HepG2 (cell line): ENCODE measurements around the gene USP34. TPM values are rescaled to one million over a fixed set of nuclear protein-coding genes. Genes with fewer than 3 reads are reported as not detected.

ENCODE experiments used
- ASH2L ChIP-seq: fragments of 300-600, 200-600 bp; sonication (generic); IDR thresholded peaks from 2 replicates; pipeline ENCODE4 v1.7.0; 2017; ENCODE audit warnings: low read depth, mild to moderate bottlenecking, moderate library complexity, mixed read lengths, low read length; ENCODE audit not compliant: insufficient read length
- CHD2 ChIP-seq: IDR thresholded peaks from 2 replicates; pipeline ENCODE4 v1.6.1; 2011; ENCODE audit warnings: low read depth, low read length, improper control_type of control experiment
- DR1 ChIP-seq: sonication (generic); formaldehyde crosslinking; IDR thresholded peaks from 2 replicates; pipeline ENCODE4 v1.8.0; 2021; ENCODE audit warnings: mild to moderate bottlenecking, missing genetic modification reagents, inconsistent platforms
- HNRNPLL ChIP-seq: fragments of 200-400 bp; formaldehyde crosslinking; IDR thresholded peaks from 2 replicates; pipeline ENCODE4 v1.6.1; 2017; ENCODE audit warnings: mild to moderate bottlenecking, low read depth, low read length; ENCODE audit not compliant: poor library complexity, severe bottlenecking
- HOXA7 ChIP-seq: sonication (generic); formaldehyde crosslinking; IDR thresholded peaks from 2 replicates; pipeline ENCODE4 v1.8.1; 2022; ENCODE audit warnings: mild to moderate bottlenecking, missing genetic modification reagents, moderate library complexity
- KAT2B ChIP-seq: fragments of 150-350 bp; IDR thresholded peaks from 2 replicates; pipeline ENCODE4 v1.6.1; 2014; ENCODE audit warnings: low read depth, low read length, borderline replicate concordance
- MYC ChIP-seq: sonication (generic); formaldehyde crosslinking; IDR thresholded peaks from 2 replicates; pipeline ENCODE4 v1.9.0; 2021; ENCODE audit warnings: missing genetic modification reagents, borderline replicate concordance
- NAIF1 ChIP-seq: sonication (generic); formaldehyde crosslinking; IDR thresholded peaks from 2 replicates; pipeline ENCODE4 v1.5.0; 2020; ENCODE audit warnings: mild to moderate bottlenecking, missing genetic modification reagents, borderline replicate concordance
- NR2F6 ChIP-seq, 2 experiments: IDR thresholded peaks; 2 replicates each; pipeline ENCODE4 v1.6.1; 2016; ENCODE audit warnings: antibody characterized with exemption in 1 of 2, mild to moderate bottlenecking in 1 of 2
- POGZ ChIP-seq: sonication (generic); formaldehyde crosslinking; IDR thresholded peaks from 2 replicates; pipeline ENCODE4 v1.4.0; 2020; ENCODE audit warnings: mild to moderate bottlenecking, missing genetic modification reagents
- POLR2A ChIP-seq, 2 experiments: IDR thresholded peaks; 2 replicates each; pipeline ENCODE4 v1.6.1; 2011; ENCODE audit warnings: low read depth in 2 of 2, low read length in 2 of 2, mild to moderate bottlenecking in 1 of 2, moderate library complexity in 1 of 2; ENCODE audit not compliant: insufficient read depth in 1 of 2
- SAP130 ChIP-seq: IDR thresholded peaks from 2 replicates; pipeline ENCODE4 v1.6.1; 2016; ENCODE audit warnings: low read depth
- UBTF ChIP-seq: sonication (generic); formaldehyde crosslinking; IDR thresholded peaks from 2 replicates; pipeline ENCODE4 v1.4.0; 2020; ENCODE audit warnings: mild to moderate bottlenecking, missing genetic modification reagents
- YEATS4 ChIP-seq: sonication (generic); formaldehyde crosslinking; IDR thresholded peaks from 2 replicates; pipeline ENCODE4 v1.4.0; 2020; ENCODE audit warnings: missing genetic modification reagents, borderline replicate concordance
- ZNF607 ChIP-seq: sonication (generic); formaldehyde crosslinking; IDR thresholded peaks from 2 replicates; pipeline ENCODE4 v1.5.1; 2020; ENCODE audit warnings: missing genetic modification reagents, mild to moderate bottlenecking, borderline replicate concordance
- ZNF776 ChIP-seq: sonication (generic); formaldehyde crosslinking; IDR thresholded peaks from 2 replicates; pipeline ENCODE4 v1.4.0; 2020; ENCODE audit warnings: mild to moderate bottlenecking, missing genetic modification reagents
- ZNF777 ChIP-seq: sonication (generic); formaldehyde crosslinking; IDR thresholded peaks from 2 replicates; pipeline ENCODE4 v1.4.0; 2020; ENCODE audit warnings: missing genetic modification reagents
- polyA plus RNA-seq, 8 experiments: library from polyadenylated mRNA; depleted of rRNA in 3 of 8; stranded (reverse) in 7 of 8; unstranded in 1 of 8; fragments of >200 nt; fragmentation: Illumina TruSeq in 4 of 8; extraction: Trizol in 4 of 8; gene quantifications; 2 replicates each; pipeline versions ENCODE4 v1.2.1 to v1.2.3, GENCODE V29; 2011 to 2016; ENCODE audit warnings: low read depth in 4 of 8, missing spikeins in 1 of 8, mixed read lengths in 1 of 8; ENCODE audit not compliant: insufficient read depth in 1 of 8
- total RNA-seq, 5 experiments: library from RNA; depleted of rRNA; stranded (reverse); fragments of >200 nt; fragmentation: Illumina TruSeq; extraction: Trizol; gene quantifications; 2 replicates each; pipeline ENCODE4 v1.2.3, GENCODE V29; 2016; ENCODE audit warnings: low read depth in 1 of 5
- TF ChIP-seq, protein P1 (sequence below): IDR thresholded peaks from 2 replicates; pipeline ENCODE4 v1.6.1; 2012; ENCODE audit warnings: low read depth, low read length, improper control_type of control experiment
- TF ChIP-seq, protein P2 (sequence below): sonication (generic); formaldehyde crosslinking; IDR thresholded peaks from 2 replicates; pipeline ENCODE4 v1.4.0; 2020; ENCODE audit warnings: mild to moderate bottlenecking, missing genetic modification reagents
- TF ChIP-seq, protein P3 (sequence below): sonication (generic); formaldehyde crosslinking; conservative IDR thresholded peaks from 2 replicates; pipeline ENCODE4 v1.8.1; 2023; ENCODE audit warnings: missing genetic modification reagents

The USP34 gene
- total and polyA plus RNA-seq, 2 of the 13 experiments (the other 11 are each of a cell fraction or from before 2014, with no cell fraction given): 99.2 to 100 TPM

DNA sequence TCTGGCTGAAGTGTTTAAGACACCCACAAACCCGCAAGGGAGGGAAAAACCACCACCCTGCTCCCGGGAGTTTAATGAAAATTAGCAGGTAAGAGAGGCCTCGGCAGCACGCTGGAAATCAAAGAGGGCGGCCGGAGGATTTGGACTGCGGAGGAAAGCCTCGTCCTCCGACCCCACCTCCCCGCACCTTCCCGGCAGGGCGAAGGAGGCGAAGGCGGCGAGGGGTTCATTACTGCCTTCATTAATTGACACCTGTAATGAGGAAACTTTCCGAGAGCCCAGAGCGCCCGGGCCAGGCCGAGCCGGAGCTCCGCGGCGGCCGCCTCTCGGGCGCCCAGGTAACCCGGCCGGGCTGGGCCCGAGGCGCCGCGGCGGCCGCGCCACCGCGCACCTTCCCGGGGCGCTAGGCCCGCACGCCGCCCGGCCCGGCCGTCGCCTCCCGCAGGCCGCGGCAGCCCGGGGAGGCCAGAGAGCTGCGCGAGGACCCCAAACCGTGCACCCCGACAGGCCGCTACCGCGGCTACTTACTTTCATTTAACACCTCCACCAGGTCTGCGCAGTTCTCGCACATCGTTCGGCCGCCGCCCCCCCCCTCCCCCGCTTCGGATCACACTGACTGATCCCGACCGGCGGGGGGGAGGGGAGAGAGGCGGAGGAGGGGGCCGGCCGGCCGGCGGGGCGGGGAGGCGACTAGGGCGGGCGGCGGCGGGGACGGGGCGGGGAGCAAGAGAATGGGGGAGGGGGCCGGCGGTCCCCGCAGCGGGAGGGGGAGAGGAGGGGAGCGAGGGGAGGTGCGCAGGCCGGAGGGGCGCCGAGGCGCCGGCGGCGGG, 550 bp downstream of the USP34 start (continued):
- TF ChIP-seq UBTF (CRISPR knock-in tag) (peak; percentile 67), HOXA7 (CRISPR knock-in tag) (no peak), NAIF1 (0 out of 2 replicates have a peak, but pooled peaks have one; percentile 12), NR2F6 (IDR thresholded peaks at IDR 0.05) (no peak), NR2F6 (CRISPR knock-in tag; IDR thresholded peaks at IDR 0.05) (0 out of 2 replicates have a peak, but pooled peaks have one; percentile 3), HNRNPLL (peak; percentile 90), ZNF776 (CRISPR knock-in tag) (0 out of 2 replicates have a peak, but pooled peaks have one; percentile 24), ZNF777 (0 out of 2 replicates have a peak, but pooled peaks have one; percentile 33), MYC (CRISPR knock-in tag) (peak; percentile 32), SAP130 (CRISPR knock-in tag) (peak; percentile 7; the same call in 1 of the 2 replicates), KAT2B (no peak), POGZ (0 out of 2 replicates have a peak, but pooled peaks have one; percentile 1), ASH2L (peak; percentile 67), YEATS4 (CRISPR knock-in tag) (peak; percentile 56), DR1 (no peak), ZNF607 (CRISPR knock-in tag) (0 out of 2 replicates have a peak, but pooled peaks have one; percentile 37), CHD2 (peak; percentile 68), POLR2A (IDR thresholded peaks at IDR 0.05; ENCODE audit: insufficient read depth in 1 of 2, low read depth in 2 of 2, low read length in 2 of 2) (peak in 1 of 2 experiments; percentile 50; a peak in 1 of 4 replicates)
- TF ChIP-seq, protein P1, sequence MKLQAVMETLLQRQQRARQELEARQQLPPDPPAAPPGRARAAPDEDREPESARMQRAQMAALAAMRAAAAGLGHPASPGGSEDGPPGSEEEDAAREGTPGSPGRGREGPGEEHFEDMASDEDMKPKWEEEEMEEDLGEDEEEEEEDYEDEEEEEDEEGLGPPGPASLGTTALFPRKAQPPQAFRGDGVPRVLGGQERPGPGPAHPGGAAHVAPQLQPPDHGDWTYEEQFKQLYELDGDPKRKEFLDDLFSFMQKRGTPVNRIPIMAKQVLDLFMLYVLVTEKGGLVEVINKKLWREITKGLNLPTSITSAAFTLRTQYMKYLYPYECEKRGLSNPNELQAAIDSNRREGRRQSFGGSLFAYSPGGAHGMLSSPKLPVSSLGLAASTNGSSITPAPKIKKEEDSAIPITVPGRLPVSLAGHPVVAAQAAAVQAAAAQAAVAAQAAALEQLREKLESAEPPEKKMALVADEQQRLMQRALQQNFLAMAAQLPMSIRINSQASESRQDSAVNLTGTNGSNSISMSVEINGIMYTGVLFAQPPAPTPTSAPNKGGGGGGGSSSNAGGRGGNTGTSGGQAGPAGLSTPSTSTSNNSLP: peak; percentile 9; the same call in 1 of the 2 replicates
- TF ChIP-seq, protein P2, sequence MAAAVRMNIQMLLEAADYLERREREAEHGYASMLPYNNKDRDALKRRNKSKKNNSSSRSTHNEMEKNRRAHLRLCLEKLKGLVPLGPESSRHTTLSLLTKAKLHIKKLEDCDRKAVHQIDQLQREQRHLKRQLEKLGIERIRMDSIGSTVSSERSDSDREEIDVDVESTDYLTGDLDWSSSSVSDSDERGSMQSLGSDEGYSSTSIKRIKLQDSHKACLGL (CRISPR knock-in tag): peak; percentile 30; the same call in 1 of the 2 replicates
- TF ChIP-seq, protein P3, sequence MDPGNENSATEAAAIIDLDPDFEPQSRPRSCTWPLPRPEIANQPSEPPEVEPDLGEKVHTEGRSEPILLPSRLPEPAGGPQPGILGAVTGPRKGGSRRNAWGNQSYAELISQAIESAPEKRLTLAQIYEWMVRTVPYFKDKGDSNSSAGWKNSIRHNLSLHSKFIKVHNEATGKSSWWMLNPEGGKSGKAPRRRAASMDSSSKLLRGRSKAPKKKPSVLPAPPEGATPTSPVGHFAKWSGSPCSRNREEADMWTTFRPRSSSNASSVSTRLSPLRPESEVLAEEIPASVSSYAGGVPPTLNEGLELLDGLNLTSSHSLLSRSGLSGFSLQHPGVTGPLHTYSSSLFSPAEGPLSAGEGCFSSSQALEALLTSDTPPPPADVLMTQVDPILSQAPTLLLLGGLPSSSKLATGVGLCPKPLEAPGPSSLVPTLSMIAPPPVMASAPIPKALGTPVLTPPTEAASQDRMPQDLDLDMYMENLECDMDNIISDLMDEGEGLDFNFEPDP (CRISPR knock-in tag): no peak
